Type B pancreatic cell (in vitro differentiated cells): Measurements from ENCODE around the gene MYO9A. TPM values are rescaled to one million over a fixed set of nuclear protein-coding genes. Genes with fewer than 3 reads are reported as not detected.
A peak's percentile ranks its signal among the peaks of the same experiment; 100 is the strongest.
"Not testable (repeated sequence)": the region's sequence is repeated elsewhere in the genome, so short reads cannot be mapped to it uniquely, and the experiment has no call there.

Experiments used
- DNase-seq: peaks from one replicate; pipeline ENCODE4 v3.0.0; 2021; ENCODE audit warnings: mixed read lengths; ENCODE audit not compliant: unreplicated experiment; ENCODE audit errors: extremely low spot score
- H3K27ac Mint-ChIP-seq: 2 replicates; pipeline ENCODE4 v1.8.0; 2021; ENCODE audit warnings: mild to moderate bottlenecking, mixed read lengths
- H3K27me3 Mint-ChIP-seq: 2 replicates; pipeline ENCODE4 v1.8.0; 2021; ENCODE audit warnings: mixed read lengths
- H3K36me3 Mint-ChIP-seq: 2 replicates; pipeline ENCODE4 v1.8.0; 2021; ENCODE audit warnings: mixed read lengths
- H3K4me1 Mint-ChIP-seq: one replicate; pipeline ENCODE4 v1.8.0; 2021; ENCODE audit warnings: mixed read lengths; ENCODE audit not compliant: unreplicated experiment
- H3K4me3 Mint-ChIP-seq: 2 replicates; pipeline ENCODE4 v1.8.0; 2021; ENCODE audit warnings: mild to moderate bottlenecking, mixed read lengths
- H3K9me3 Mint-ChIP-seq: 2 replicates; pipeline ENCODE4 v1.8.0; 2021; ENCODE audit warnings: mixed read lengths
- total RNA-seq: library from RNA; stranded (reverse); gene quantifications from 2 replicates; pipeline ENCODE4 v1.2.1, GENCODE V29; 2021; ENCODE audit warnings: low replicate concordance
- TF ChIP-seq, protein P1 (sequence below): fragments of 200-600 bp; sonication (generic); conservative IDR thresholded peaks from 2 replicates; pipeline ENCODE4 v1.5.0; 2021; ENCODE audit warnings: antibody characterized with exemption, mild to moderate bottlenecking

The MYO9A gene
- total RNA-seq, 1 donor from 2014 or later, result 43.4 TPM

DNA sequence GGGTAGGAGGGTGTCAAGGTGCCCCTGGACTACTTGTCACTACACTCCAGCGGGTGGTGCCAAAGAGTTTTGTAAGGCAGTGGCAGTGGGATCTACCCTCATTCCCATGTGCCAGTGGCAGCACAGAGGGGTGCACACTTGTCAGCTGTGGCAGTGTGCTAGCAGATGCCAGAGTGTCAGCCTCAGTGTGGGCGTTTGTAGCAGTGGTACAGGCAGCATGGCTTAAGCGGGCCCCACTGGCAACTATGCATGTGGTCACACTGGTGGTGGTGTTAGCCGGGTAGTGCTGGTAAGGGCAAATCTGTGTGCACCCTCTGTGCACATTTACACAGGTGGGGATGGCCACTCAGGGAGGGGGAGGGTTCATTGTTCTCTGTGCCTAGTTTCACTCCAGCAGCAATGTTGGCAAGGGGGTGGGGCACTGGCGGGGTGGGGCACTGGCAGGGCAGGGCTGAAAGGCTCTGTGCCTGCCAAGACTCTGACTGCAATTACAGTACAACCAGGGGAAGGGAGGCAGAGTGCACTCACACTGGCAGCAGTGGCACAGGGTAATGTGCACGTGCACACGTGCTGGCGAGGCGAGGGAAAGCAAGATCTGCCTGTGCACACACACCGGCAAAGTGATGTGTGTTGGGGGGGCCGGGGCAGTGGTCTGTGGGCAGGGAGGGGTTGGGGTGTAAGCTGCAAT lies 31.8 kb downstream of the MYO9A start:
- H3K27me3 Mint-ChIP-seq, result no peaks in the 10 kb centered on the region
- H3K36me3 Mint-ChIP-seq, result peaks cover 15% of the 10 kb centered on the region
- TF ChIP-seq, protein P1, sequence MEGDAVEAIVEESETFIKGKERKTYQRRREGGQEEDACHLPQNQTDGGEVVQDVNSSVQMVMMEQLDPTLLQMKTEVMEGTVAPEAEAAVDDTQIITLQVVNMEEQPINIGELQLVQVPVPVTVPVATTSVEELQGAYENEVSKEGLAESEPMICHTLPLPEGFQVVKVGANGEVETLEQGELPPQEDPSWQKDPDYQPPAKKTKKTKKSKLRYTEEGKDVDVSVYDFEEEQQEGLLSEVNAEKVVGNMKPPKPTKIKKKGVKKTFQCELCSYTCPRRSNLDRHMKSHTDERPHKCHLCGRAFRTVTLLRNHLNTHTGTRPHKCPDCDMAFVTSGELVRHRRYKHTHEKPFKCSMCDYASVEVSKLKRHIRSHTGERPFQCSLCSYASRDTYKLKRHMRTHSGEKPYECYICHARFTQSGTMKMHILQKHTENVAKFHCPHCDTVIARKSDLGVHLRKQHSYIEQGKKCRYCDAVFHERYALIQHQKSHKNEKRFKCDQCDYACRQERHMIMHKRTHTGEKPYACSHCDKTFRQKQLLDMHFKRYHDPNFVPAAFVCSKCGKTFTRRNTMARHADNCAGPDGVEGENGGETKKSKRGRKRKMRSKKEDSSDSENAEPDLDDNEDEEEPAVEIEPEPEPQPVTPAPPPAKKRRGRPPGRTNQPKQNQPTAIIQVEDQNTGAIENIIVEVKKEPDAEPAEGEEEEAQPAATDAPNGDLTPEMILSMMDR, result no peak
- no peak for DNase-seq
- H3K27ac Mint-ChIP-seq, result no peak overlapping the region
- no peaks in the 10 kb centered on the region for H3K4me1 Mint-ChIP-seq
- H3K9me3 Mint-ChIP-seq, result peaks cover 13% of the 10 kb centered on the region
- H3K4me3 Mint-ChIP-seq, result no peak overlapping the region

DNA sequence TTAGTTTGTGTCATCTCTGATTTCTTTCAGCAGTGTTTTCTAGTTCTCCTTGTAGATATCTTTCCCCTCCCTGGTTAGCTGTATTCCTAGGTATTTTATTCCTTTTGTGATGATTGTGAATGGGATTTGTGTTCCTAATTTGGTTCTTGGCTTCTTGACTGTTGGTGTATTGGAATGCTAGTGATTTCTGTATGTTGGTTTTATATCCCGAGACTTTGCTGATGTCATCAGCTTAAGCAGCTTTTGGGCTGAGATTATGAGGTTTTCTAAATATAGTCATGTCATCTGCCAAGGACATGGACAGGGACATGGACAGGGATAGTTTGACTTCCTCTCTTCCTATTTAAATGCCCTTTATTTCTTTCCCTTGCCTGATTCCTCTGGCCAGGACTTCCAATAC lies 35.8 kb downstream of the MYO9A start:
- Mint-ChIP-seq H3K36me3 (peaks cover 10% of the 10 kb centered on the region), H3K9me3 (peaks cover 13% of the 10 kb centered on the region), H3K27me3 (no peaks in the 10 kb centered on the region), H3K4me1 (no peaks in the 10 kb centered on the region), H3K4me3 (no peak overlapping the region), H3K27ac (no peak overlapping the region)
- TF ChIP-seq, protein P1, result no peak
- no peak for DNase-seq

DNA sequence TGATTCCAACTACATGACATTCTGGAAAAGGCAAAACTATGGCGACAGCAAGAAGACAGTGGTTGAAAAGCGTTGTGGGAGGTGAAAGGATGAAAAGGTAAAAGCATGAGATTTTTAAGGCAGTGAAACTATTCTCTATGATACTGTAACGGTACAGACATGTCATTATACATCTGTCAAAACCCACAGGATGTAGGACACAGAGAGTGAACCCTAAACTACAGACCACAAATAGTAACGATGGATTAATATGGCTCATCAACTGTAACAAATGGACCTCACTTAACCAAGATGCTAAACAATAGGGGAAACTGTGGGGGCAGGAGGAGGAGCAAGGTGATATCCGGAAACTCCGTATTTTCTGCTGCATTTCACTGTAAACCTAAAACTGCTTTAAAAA lies 39.1 kb downstream of the MYO9A start:
- H3K36me3 Mint-ChIP-seq, result peaks cover 18% of the 10 kb centered on the region
- peaks cover 5% of the 10 kb centered on the region for H3K4me1 Mint-ChIP-seq
- peaks cover 9% of the 10 kb centered on the region for H3K9me3 Mint-ChIP-seq

DNA sequence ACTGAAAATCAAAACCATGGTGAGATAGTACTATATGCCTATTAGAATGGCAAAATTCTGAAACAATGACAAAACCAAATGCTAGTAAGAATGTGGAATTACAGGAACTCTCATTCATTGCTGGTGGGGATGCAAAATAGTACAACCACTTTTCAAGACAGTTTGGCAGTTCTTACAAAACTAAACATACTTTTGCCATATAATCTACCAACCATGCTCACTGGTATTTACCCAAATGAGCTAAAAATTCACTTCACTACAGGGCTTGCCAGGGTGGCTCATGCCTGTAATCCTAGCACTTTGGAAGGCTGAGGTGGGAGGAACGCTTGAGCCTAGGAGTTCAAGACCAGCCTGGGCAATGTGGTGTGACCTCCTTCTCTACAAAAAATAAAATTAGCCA lies 40.0 kb downstream of the MYO9A start:
- no peak overlapping the region for H3K4me3 Mint-ChIP-seq
- peak overlapping the region; percentile 18 for H3K27ac Mint-ChIP-seq
- peaks cover 12% of the 10 kb centered on the region for H3K36me3 Mint-ChIP-seq
- H3K4me1 Mint-ChIP-seq, result peaks cover 5% of the 10 kb centered on the region
- TF ChIP-seq, protein P1, result no peak
- H3K9me3 Mint-ChIP-seq, result peaks cover under 1% of the 10 kb centered on the region
- no peaks in the 10 kb centered on the region for H3K27me3 Mint-ChIP-seq
- DNase-seq, result no peak

More for the DNA sequence above, 39.1 kb downstream of the MYO9A start:
- TF ChIP-seq, protein P1, result no peak
- Mint-ChIP-seq H3K27me3 (no peaks in the 10 kb centered on the region), H3K4me3 (no peak overlapping the region), H3K27ac (no peak overlapping the region)
- no peak for DNase-seq

DNA sequence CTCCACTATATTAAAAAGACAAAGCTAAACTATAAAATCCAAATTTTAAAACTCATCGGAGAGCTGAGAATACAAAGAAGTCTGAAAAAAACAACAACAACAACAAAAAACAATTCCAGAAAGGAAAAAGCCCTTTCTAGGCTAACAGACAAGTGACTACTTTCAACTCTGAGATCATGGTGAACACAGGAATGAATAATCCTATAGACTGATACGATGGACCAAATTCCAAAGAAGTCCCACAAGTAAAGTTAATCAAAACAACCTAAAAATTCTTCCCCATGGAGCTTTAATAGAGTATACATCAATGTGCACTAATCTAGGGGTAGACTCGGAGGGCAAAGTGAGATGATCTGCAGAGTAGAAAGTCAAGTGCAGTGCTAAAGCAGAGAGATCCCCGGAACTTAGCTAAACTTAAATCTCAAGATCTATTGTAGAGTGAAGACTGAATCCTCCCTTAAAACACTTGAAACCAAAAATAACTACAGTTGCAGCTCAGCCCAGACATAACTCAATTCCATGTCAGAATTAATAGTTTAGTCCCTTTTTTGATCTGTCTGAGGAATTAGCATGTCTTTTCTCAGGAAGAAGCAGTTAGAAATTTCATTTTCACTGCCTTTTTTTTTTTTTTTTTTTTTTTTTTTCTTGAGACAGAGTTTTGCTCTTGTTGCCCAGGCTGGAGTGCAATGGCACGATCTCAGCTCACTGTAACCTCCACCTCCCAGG lies 43.5 kb downstream of the MYO9A start:
- H3K4me1 Mint-ChIP-seq, result peaks cover 14% of the 10 kb centered on the region
- peaks cover 14% of the 10 kb centered on the region for H3K36me3 Mint-ChIP-seq
- H3K27me3 Mint-ChIP-seq, result no peaks in the 10 kb centered on the region
- no peak overlapping the region for H3K27ac Mint-ChIP-seq
- no peak for DNase-seq
- TF ChIP-seq, protein P1, result no peak
- no peaks in the 10 kb centered on the region for H3K9me3 Mint-ChIP-seq
- H3K4me3 Mint-ChIP-seq, result no peak overlapping the region

DNA sequence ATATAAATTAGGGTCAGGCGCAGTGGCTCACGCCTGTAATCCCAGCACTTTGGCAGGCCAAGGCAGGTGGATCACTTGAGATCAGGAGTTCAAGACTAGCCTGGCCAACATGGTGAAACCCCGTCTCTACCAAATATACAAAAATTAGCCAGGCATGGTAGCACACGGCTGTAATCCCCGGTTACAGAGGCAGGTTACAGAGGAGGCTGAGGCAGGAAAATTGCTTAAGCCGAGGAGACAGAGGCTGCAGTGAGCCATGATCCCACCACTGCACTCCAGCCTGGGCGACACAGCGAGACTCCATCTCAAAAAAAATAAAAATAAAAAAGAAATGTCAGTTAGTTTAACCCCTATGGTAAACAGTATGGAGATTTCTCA lies 46.5 kb downstream of the MYO9A start:
- H3K4me1 Mint-ChIP-seq, result peaks cover 14% of the 10 kb centered on the region
- not testable (repeated sequence) for H3K4me3 Mint-ChIP-seq, H3K27me3 Mint-ChIP-seq, H3K9me3 Mint-ChIP-seq, H3K36me3 Mint-ChIP-seq, DNase-seq, H3K27ac Mint-ChIP-seq
